Measurements from ENCODE around the gene SSH2. TPM values are rescaled to one million over a fixed set of nuclear protein-coding genes. Genes with fewer than 3 reads are reported as not detected.

SSH2 gene
- total RNA-seq, 1 donor from 2014 or later, result 46.5 TPM

DNA sequence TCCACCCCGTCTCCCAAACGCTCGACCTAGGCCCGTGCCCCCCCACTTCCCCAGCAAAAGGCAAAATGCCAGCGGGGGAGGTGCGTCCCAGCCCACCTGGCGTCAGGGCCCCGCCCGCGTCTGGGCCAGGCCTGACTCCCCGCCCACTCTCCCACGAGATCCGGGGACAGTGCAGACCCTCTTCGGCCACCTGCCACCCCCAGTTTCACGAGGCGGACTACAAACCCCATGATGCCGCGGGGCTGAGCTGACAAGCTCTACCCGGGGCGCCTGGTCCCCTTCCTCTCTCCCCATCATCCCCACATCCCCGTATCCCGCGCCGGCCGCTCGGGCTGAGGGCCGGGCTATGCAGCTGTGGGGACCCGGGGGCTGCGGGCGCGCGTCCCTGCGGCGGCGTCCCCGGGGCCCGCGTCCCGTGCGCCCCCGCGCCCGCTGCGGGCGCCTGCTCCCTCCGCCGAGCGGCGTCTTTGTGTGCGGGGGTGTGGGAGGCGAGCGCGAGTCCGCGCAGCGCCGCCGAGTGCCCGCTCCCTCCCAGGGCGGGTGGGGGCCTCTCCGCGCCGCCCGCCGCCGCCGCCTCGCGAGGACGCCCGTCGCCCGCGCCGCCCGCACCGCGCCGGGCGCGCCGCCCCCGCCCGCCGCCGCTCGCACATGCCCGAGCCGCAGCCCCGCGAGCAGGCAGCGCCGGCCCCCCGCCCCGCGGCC, 337.0 kb downstream of the SSH2 start, which contains the start of gene ANKRD13B:
Gene ANKRD13B (plus strand): TSS at position 283 of the 702 bp plus-strand sequence. CDS start 490 bp downstream, outside the sequence.
- Mint-ChIP-seq H3K36me3 (ENCODE audit: unreplicated experiment) (no peaks in the 10 kb centered on the region), H3K4me1 (ENCODE audit: low read depth, unreplicated experiment) (peaks cover 27% of the 10 kb centered on the region), H3K27me3 (ENCODE audit: unreplicated experiment) (peaks cover 14% of the 10 kb centered on the region), H3K9me3 (ENCODE audit: unreplicated experiment) (peaks cover 2% of the 10 kb centered on the region), H3K27ac (ENCODE audit: unreplicated experiment) (peak within 1 kb of the TSS; percentile 91), H3K4me3 (ENCODE audit: unreplicated experiment) (peak within 1 kb of the TSS; percentile 85)
- DNase-seq, result peak; percentile 82
- TF ChIP-seq CTCF (IDR thresholded peaks at IDR 0.05; ENCODE audit: partially characterized antibody, unreplicated experiment), result no peak

DNA sequence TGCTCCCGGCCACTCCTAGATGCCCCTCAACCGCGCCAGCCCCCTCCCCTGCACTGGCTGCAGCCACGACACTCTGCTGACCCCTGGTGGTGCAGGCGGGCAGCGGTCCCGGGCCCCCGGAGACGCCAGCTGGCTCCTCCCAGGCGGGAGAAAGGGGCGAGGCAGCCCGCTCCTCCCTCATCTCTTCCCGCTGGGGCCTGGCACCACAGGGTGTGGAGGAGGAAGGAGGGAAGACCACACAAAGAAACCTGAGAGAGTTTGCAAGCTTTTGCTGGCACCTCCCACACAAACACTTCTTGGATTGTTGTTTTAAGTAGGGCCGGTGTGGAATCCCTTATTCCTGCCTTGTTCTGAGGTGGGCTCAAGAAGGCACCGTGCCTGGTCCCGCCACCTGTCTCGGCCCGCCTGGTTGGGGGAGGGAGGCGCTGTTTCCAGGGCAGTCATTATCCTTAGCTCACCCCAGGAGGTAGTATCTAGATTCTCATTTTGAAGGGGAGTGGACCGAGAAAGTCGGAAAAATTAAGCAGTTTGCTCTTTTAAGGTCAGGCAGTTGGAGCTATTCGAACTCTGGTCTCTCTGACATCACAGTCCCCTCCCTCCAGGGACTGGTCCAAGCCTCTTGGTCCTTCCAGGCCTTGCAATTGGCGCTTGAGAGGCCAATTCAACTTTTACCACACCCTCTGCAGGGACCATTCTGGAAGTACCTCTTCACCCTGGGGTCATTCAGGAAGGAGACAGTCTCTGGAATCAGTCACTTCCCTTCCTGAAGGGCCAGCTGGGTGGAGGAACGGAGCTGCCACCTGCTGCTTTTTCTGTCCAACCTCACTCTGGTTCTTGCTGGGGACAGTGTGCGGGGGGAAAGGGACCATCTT, 338.1 kb downstream of the SSH2 start:
- Mint-ChIP-seq H3K27me3 (ENCODE audit: unreplicated experiment) (peaks cover 14% of the 10 kb centered on the region), H3K4me1 (ENCODE audit: low read depth, unreplicated experiment) (peaks cover 21% of the 10 kb centered on the region), H3K36me3 (ENCODE audit: unreplicated experiment) (no peaks in the 10 kb centered on the region), H3K9me3 (ENCODE audit: unreplicated experiment) (peaks cover 4% of the 10 kb centered on the region), H3K27ac (ENCODE audit: unreplicated experiment) (peak overlapping the region; percentile 91), H3K4me3 (ENCODE audit: unreplicated experiment) (peak overlapping the region; percentile 87)
- peak; percentile 99 for DNase-seq
- TF ChIP-seq CTCF (IDR thresholded peaks at IDR 0.05; ENCODE audit: partially characterized antibody, unreplicated experiment), result peak; percentile 95

DNA sequence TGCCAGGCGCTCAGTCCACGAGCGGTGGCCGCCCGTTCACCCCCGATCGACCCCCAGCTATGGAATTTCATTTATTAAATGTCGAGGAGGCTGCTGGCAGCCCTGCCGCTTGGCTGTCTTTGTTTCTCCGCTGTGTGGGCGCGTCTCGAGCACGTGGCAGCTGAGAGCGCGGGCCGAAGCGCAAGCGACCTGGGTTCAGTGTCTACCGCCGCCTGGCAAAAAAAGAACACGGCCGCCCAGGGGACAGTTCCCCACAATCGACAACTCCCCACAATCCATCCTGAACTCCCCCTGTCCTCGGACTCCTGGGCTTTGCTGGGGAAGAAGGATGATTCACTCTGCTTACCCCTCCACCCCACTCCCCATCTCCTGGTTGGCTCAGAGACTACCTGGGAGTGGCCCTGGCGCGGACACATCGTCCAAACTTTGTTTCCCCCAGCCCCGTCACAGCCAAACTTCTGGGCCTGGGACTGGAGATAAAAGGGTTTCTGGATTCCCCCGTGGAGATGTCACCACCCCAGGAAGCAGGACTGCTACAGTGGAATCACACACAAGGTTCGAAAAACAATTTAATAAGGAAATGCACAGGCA, 338.8 kb downstream of the SSH2 start:
- Mint-ChIP-seq H3K4me3 (ENCODE audit: unreplicated experiment) (peak overlapping the region; percentile 87), H3K4me1 (ENCODE audit: low read depth, unreplicated experiment) (peaks cover 20% of the 10 kb centered on the region), H3K36me3 (ENCODE audit: unreplicated experiment) (no peaks in the 10 kb centered on the region), H3K27ac (ENCODE audit: unreplicated experiment) (no peak overlapping the region), H3K27me3 (ENCODE audit: unreplicated experiment) (peaks cover 14% of the 10 kb centered on the region), H3K9me3 (ENCODE audit: unreplicated experiment) (peaks cover 4% of the 10 kb centered on the region)
- TF ChIP-seq CTCF (IDR thresholded peaks at IDR 0.05; ENCODE audit: partially characterized antibody, unreplicated experiment), result no peak
- no peak for DNase-seq

GRCh38 chr17:29590411-29591145, 339.4 kb downstream of the SSH2 start:
- no peak for TF ChIP-seq CTCF (IDR thresholded peaks at IDR 0.05; ENCODE audit: partially characterized antibody, unreplicated experiment)
- Mint-ChIP-seq H3K27me3 (ENCODE audit: unreplicated experiment) (peaks cover 14% of the 10 kb centered on the region), H3K36me3 (ENCODE audit: unreplicated experiment) (no peaks in the 10 kb centered on the region), H3K9me3 (ENCODE audit: unreplicated experiment) (peaks cover 4% of the 10 kb centered on the region), H3K4me1 (ENCODE audit: low read depth, unreplicated experiment) (peaks cover 21% of the 10 kb centered on the region), H3K4me3 (ENCODE audit: unreplicated experiment) (peak overlapping the region; percentile 87), H3K27ac (ENCODE audit: unreplicated experiment) (peak overlapping the region; percentile 41)
- peak; percentile 52 for DNase-seq
